Adrenal gland (tissue), 12 donors: ENCODE results near the gene TMEM151A. TPM values are rescaled to one million over a fixed set of nuclear protein-coding genes. Genes with fewer than 3 reads are reported as not detected.

Experiments used
- DNase-seq, 7 donors: peaks; one replicate each; pipeline ENCODE4 v3.0.0-alpha.2; 2019 to 2020
- H3K27ac ChIP-seq, 5 donors: fragments of 200-600 bp; sonication (generic) in 4 of 5; 1 replicate in 3 of 5; 2 replicates in 2 of 5; pipeline versions ENCODE4 v1.5.1 to v1.8.0; 2016 to 2020; ENCODE audit warnings: mild to moderate bottlenecking in 1 of 5
- H3K27me3 ChIP-seq: fragments of 200-600 bp; 2 replicates; pipeline ENCODE4 v1.8.0; 2021
- H3K36me3 ChIP-seq, 2 donors: fragments of 200-600 bp; replicated peaks in 1 of 2; 1 replicate in 1 of 2; 2 replicates in 1 of 2; pipeline versions ENCODE4 v1.5.1 to v1.8.0; 2018 to 2022
- H3K4me1 ChIP-seq, 2 donors: fragments of 200-600 bp; replicated peaks in 1 of 2; 1 replicate in 1 of 2; 2 replicates in 1 of 2; pipeline versions ENCODE4 v1.5.1 to v1.8.0; 2018 to 2021
- H3K4me3 ChIP-seq, 4 donors: fragments of 200-600 bp; sonication (generic) in 3 of 4; one replicate each; pipeline ENCODE4 v1.5.1; 2016 to 2018
- H3K9me3 ChIP-seq, 3 donors: fragments of 200-600 bp; sonication (generic) in 1 of 3; replicated peaks in 1 of 3; 1 replicate in 2 of 3; 2 replicates in 1 of 3; pipeline versions ENCODE4 v1.5.1 to v1.8.0; 2016 to 2021
- POLR2A ChIP-seq, 2 donors: fragments of 450-650 bp; IDR thresholded peaks; one replicate each; pipeline ENCODE4 v1.6.1; 2017; ENCODE audit warnings: antibody characterized with exemption in 2 of 2, mild to moderate bottlenecking in 2 of 2, moderate library complexity in 1 of 2
- WGBS, 4 donors: extraction: QIAGEN DNeasy Blood & Tissue Kit in 2 of 4; methylation state at CpG; one replicate each; pipeline versions ENCODE4 v1.1.5 to v1.1.7; 2013 to 2017; 5-methylcytosine and 5-hydroxymethylcytosine counted together
- intact Hi-C, 2 donors: fragments of 100-400 bp; cut with DNase I; formaldehyde crosslinking; loops; one replicate each; pipeline versions ENCODE4 v1.14.1 to v1.15.0; 2022 to 2023
- polyA plus RNA-seq, 3 donors: library from polyadenylated mRNA; stranded (reverse); fragments of 200-250 nt in 2 of 3; fragments of 350-450 nt in 1 of 3; fragmentation: Illumina TruSeq in 1 of 3; extraction: RNeasy Lipid Tissue Mini Kit (QIAGEN cat#74804) in 1 of 3; gene quantifications; one replicate each; pipeline ENCODE4 v1.2.3, GENCODE V29; 2013 to 2014
- total RNA-seq, 9 donors: library from RNA; depleted of rRNA in 4 of 9; stranded (reverse); fragments of >200 nt in 4 of 9; fragments of 120-200 nt in 1 of 9; fragmentation: NEBNext Ultra II Directional in 1 of 9; extraction: Animal tissue kit (Norgen Biotek cat#: 25700) in 1 of 9; gene quantifications; one replicate each; pipeline versions ENCODE4 v1.1.0 to v1.2.4, GENCODE V29; 2013 to 2023
- TF ChIP-seq, protein P1 (sequence below), 6 experiments: fragments of 450-650 bp in 4 of 6; fragments of 200-600 bp in 2 of 6; sonication (generic) in 1 of 6; IDR thresholded peaks; 1 replicate in 5 of 6; 2 replicates in 1 of 6; pipeline versions ENCODE4 v1.5.1 to v1.8.0; 2016 to 2021; ENCODE audit warnings: antibody characterized with exemption in 6 of 6, mild to moderate bottlenecking in 2 of 6, moderate library complexity in 1 of 6
- donor health status: healthy with polysubstance abuse.
- donor health status: Bipolar disorder and iron deficiency.
- donor health status: DM: yes; HTN: yes; CAD: no.
- donor health status: DM: no; HTN: no; CAD: no.
- donor health status: DM: no; HTN: no; CAD: no.
- donor health status: DM: yes; HTN: yes; CAD: no.

The TMEM151A gene
- total and polyA plus RNA-seq, 12 donors: 0.07 to 6.8 (median 1.3) TPM; not detected in 3

DNA sequence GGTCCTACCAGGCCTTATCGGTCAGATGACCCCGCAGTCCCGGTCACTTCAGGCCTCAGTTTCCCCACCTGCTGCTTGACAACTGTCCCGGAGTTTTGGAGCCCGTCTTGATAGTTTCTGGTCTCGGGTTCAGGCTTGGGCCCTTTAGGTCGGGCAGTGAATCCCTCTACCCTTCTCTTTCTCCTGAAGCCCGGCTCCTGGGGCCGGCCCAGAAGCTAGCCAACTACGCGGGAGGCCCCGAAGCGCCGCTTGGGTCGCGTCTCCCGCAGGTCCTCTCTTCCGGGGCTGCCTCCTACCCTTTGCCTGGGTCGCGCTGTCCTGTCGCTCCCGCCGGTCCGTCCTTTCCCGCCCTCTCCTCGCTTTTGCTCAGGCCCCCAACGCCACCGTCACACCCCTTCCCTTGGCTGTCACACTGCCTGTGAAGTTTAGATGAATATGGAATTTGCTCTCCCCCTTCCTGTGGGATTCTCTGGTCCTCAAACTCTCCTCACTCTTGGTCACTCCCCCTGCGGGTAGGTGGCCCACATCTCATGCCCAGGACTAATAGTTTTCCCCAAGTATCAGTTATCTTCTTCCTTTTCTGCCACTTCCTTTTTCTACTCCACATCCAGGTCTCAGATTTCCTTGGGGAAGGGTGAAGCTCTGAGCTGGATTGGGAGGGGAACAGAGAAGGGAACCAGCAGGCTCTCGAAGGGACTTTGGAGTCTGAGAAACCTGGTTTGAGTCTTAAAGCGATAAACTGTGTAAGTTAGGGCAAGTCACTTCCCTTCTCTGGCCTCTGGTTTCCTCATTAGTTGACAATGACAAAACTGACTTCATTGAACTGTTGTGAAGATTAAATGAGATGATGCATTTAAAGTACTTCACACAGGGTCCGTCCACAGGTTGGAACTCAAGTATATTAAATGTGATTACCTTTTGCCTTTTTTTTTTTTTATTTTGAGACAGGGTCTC, 22.5 kb upstream of the TMEM151A start:
- 2 to 7% (median 4%) methylated on average over 11 to 32 of the region's 32 CpGs for WGBS, 4 donors
- TF ChIP-seq POLR2A (IDR thresholded peaks at IDR 0.05): no peak
- TF ChIP-seq, protein P1, sequence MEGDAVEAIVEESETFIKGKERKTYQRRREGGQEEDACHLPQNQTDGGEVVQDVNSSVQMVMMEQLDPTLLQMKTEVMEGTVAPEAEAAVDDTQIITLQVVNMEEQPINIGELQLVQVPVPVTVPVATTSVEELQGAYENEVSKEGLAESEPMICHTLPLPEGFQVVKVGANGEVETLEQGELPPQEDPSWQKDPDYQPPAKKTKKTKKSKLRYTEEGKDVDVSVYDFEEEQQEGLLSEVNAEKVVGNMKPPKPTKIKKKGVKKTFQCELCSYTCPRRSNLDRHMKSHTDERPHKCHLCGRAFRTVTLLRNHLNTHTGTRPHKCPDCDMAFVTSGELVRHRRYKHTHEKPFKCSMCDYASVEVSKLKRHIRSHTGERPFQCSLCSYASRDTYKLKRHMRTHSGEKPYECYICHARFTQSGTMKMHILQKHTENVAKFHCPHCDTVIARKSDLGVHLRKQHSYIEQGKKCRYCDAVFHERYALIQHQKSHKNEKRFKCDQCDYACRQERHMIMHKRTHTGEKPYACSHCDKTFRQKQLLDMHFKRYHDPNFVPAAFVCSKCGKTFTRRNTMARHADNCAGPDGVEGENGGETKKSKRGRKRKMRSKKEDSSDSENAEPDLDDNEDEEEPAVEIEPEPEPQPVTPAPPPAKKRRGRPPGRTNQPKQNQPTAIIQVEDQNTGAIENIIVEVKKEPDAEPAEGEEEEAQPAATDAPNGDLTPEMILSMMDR (IDR thresholded peaks at IDR 0.05): peak in 3 of 6 experiments; percentile 3 to 29 (median 7)
- intact Hi-C loops: no loop called here
- H3K4me1 ChIP-seq: peaks cover 5 to 24% of the 10 kb centered on the region in 2 donors
- H3K27ac ChIP-seq: peak overlapping the region; percentile 73 to 98 (median 92)
- H3K27me3 ChIP-seq: no peaks in the 10 kb centered on the region
- no peaks in the 10 kb centered on the region for H3K9me3 ChIP-seq
- H3K36me3 ChIP-seq: peaks cover 0 to 33% of the 10 kb centered on the region in 2 donors
- peak in 3 of 7 donors; percentile 36 to 44 (median 38) for DNase-seq
- peak overlapping the region; percentile 47 to 94 (median 85) for H3K4me3 ChIP-seq

DNA sequence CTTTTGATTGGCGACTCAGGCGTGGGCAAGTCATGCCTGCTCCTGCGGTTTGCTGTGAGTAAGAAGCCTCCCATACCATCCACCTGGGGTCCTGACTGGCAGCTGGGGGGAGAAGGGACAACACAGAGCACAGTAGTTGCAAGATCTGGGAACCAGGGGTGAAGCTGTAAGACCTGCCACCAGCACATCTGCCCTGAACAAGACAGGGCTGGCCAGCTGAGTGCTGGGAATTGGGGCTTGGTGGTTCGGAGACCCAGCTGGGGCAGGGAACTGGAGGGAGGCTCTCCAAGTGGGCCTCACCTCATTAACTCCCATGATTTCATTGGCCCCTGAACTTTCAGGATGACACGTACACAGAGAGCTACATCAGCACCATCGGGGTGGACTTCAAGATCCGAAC, 19.9 kb upstream of the TMEM151A start:
- H3K36me3 ChIP-seq: peaks cover 0 to 55% of the 10 kb centered on the region in 2 donors
- no peaks in the 10 kb centered on the region for H3K27me3 ChIP-seq
- H3K27ac ChIP-seq: no peak overlapping the region
- no peak for TF ChIP-seq POLR2A (IDR thresholded peaks at IDR 0.05)
- TF ChIP-seq, protein P1 (IDR thresholded peaks at IDR 0.05): no peak
- intact Hi-C loops: no loop called here
- DNase-seq: no peak
- peaks cover 5 to 21% of the 10 kb centered on the region in 2 donors for H3K4me1 ChIP-seq
- no peaks in the 10 kb centered on the region for H3K9me3 ChIP-seq
- 85 to 93% (median 90%) methylated on average over 6 to 7 of the region's 7 CpGs for WGBS, 4 donors
- no peak overlapping the region for H3K4me3 ChIP-seq

DNA sequence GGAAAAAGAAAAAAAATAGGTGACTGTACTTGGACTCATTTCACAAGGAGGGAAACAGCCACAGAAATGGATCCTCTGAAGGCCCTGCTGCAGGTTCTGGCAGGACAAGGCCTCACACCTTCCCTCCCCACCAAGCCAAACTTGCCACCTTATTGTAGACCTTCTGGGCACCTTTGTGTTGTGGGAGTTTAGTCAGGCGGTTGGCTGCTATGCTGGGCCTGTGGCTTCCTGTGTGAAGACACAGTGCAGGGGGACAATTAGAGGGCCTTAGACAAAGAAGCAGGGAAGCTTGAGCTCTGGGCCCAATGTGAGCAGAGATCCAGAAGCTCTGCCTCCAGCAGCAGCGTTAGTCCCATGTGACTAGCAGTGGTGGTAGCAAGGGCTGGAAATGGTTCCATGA, 19.1 kb upstream of the TMEM151A start:
- TF ChIP-seq, protein P1 (IDR thresholded peaks at IDR 0.05): no peak
- no peak for TF ChIP-seq POLR2A (IDR thresholded peaks at IDR 0.05)
- DNase-seq: no peak
- intact Hi-C loops: no loop called here
- peaks cover 0 to 55% of the 10 kb centered on the region in 2 donors for H3K36me3 ChIP-seq
- 86 to 100% (median 92%) methylated on average over 2 of the region's 2 CpGs for WGBS, 4 donors
- H3K27ac ChIP-seq: no peak overlapping the region
- no peaks in the 10 kb centered on the region for H3K9me3 ChIP-seq
- no peak overlapping the region for H3K4me3 ChIP-seq
- H3K27me3 ChIP-seq: no peaks in the 10 kb centered on the region
- H3K4me1 ChIP-seq: peaks cover 8 to 21% of the 10 kb centered on the region in 2 donors

DNA sequence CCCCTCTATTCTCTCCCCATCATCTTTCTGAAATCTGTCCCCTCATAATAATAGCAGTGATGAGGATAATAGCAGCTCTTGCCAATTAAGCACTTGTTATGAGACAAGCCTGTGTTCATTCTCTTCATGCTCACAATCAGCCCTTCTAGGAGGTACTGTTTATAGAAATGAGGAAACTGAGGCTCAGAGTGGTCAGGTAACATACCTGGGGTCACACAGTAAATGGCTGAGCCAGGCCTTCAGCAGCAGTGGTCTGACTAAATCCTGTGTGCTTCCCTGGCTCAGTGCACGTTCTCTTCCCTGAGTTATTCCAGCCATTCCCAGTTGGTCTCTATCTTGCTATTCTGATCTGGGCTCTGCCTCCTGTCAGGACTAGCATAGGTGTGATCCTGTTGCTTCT, 17.5 kb upstream of the TMEM151A start:
- Histone ChIP-seq H3K4me1 (peaks cover 11 to 19% of the 10 kb centered on the region in 2 donors), H3K27ac (no peak overlapping the region), H3K9me3 (no peaks in the 10 kb centered on the region), H3K36me3 (peaks cover 0 to 55% of the 10 kb centered on the region in 2 donors), H3K27me3 (no peaks in the 10 kb centered on the region), H3K4me3 (no peak overlapping the region)
- DNase-seq: no peak
- intact Hi-C loops: no loop called here
- 43 to 100% (median 72%) methylated on average over 1 of the region's 1 CpG for WGBS, 4 donors
- TF ChIP-seq POLR2A (IDR thresholded peaks at IDR 0.05): no peak
- TF ChIP-seq, protein P1 (IDR thresholded peaks at IDR 0.05): no peak
